Colon (tissue), 2 donors: ENCODE data around the gene CPAMD8.
"Not testable (repeated sequence)": the region's sequence is repeated elsewhere in the genome, so short reads cannot be mapped to it uniquely, and the experiment has no call there.

Source experiments
- FAIRE-seq: peaks from 2 replicates; lab custom pipeline; 2012; peaks lifted over from hg19 to GRCh38; lab: Jason Lieb, UNC
- donor health status: control.
- donor health status: control.

Gene CPAMD8

DNA sequence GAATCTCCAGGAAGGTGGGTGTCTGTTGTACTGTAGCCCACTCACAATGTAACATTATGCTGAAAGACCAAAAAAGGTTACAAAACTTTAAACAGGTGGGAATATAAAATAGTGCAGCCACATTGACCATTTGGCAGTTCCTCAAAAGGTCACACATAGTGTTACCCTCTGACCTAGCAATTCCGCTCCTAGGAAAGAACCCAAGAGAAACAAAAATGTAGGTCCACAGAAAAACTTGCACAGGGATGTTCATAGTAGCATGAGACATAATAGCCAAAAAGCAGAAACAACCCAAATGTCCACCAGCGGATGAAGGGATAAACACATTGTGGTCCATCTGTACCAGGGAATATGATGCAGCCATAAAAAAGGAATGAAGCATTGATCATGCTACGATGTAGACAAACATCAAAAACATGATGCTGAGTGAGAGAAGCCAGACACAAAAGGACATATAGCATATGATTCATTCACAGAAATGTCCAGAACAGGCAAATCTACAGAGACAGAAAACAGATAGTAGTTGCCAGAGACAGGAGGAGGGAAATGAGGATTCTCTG lies 27.9 kb downstream of the CPAMD8 start:
- FAIRE-seq = no peak

DNA sequence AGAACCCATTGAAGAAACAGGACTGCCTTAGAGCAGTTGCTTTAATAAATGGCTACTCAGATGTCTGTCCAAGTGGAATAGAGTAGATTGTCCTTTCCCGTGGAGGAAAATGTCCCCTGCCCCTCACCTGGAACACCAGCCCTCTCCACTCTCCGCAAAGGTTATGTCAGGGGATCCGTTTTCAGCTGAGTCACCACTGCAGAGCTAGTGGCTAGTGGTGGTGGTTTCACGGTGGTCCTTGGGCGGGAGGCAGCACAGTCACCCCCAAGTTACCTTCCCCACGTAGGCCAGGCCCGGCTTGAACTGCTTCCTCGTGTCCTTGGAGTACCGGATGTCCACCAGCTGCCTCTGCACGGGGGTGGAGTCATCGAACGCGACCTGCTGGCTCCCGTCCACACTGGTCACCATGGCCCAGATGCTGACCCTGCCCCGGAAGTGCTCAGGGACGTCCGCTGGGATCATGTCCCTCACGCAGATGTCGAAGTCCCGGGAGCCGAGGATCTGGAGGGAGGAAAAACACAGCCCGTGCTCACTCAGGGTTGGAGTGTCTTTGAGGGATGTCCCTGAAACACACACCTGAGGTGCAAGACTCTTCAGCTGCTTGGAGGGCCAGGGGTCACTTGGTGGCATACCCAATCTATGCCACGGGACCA lies 29.6 kb downstream of the CPAMD8 start:
- not testable (repeated sequence) for FAIRE-seq

- no peak for FAIRE-seq
Observed at GRCh38 chr19:16988661-16989060, 37.9 kb downstream of the CPAMD8 start.

DNA sequence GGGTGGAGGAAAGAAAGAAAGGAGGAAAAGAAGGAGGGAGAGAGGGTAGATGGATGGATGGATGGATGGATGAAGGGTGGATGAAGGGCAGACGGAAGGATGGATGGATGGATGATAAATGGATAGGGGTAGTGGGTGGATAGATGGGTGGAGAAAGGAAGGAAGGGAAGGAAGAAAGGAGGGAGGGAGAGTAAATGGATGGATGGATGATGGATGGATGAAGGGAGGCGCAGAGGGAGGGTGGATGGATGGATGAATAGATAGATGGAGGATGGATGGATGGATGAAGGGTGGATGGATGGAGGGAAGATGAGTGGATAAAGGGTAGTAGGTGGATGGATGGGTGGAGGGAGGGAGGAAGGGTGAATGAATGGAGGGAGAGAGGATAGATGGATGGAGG lies 41.2 kb downstream of the CPAMD8 start:
- FAIRE-seq = no peak

DNA sequence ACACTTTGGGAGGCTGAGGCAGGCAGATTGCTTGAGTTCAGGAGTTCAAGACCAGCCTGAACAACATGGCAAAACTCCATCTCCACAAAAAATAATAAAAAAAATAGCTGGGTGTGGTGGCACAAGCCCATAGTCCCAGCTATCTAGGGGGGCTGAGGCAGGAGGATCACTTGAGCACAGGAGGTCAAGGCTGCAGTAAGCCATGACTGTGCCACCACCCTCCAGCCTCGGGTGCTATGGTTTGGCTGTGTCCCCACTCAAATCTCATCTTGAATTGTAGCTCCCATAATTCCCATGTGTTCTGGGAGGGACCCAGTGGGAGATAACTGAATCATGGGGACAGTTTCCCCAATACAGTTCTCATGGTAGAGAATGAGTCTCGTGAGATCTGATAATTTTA lies 44.0 kb downstream of the CPAMD8 start:
- not testable (repeated sequence) for FAIRE-seq

DNA sequence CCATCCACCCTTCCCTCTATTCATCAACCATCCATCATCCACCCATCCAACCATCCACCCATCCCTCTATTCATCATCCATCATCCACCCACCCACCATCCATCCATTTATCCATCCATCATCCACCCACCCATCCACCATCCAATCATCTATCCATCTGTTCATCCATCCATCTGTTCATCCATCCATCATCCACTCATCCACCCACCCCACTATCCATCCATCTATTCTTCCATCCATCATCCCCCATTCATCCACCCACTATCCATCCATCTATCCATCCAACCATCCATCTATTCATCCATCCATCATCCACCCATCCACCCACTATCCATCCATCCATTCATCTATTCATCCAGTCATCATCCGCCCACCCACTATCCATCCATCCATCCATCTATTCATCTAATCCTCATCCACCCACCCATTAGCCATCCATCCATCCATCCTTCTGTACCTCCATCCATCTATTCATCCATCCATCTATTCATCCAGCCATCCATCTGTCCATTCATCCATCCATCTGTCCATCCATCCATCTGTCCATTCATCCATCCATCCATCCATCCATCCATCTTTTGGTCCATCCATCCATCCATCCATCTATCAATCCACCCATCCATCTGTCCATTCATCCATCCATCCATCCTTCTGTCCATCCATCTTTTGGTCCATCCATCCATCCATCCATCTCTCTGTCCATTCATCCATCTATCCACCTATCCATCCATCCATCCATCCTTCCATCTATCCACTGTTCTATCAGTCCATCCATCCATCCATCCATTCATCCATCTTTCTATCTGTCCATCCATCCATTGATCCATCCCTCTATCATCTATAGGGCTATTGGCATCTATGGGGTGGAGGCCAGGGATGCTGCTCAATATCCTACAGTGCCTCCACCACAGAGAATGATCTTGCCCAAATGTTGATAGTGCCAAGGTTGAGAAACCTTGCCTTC lies 47.5 kb downstream of the CPAMD8 start:
- FAIRE-seq = no peak

DNA sequence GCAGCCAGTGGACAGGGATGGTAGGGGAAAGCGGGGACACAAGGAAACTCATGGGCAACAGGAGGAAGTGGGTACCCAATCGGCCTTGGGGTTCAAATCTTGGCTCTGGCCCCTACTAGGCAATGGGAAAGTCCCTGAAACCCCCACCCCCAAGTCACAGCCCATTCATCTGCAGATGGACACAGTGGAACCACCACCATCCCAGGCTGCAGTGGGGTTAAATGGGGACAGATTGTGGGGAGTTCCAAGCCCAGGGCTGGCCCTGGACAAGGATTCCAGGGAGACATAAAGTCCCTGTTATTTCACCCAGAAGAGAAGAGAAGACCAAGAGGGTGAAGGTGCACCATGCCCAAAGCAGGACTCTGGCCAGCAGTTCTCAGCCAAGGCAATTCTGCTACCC lies 48.5 kb downstream of the CPAMD8 start:
- FAIRE-seq = no peak

DNA sequence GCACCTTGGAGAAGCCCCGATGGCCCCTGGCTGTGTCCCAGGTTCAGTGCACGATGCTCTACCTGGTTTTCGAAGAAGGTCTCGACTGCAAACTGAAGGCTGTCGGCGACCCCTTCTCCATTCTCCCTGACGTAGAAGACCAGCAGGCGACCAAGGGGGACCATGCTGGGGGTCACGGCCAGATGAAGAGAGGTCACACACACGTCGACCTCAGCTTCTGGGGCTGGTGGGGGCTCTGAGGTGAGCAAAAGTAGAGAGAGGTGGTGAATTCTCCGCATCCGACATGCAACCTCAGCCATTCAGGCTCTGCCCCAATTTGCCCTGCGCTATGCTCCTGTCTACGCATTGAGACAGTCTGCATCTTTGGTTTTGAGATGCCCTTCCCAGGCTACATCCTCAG lies 49.3 kb downstream of the CPAMD8 start:
- FAIRE-seq = no peak

GRCh38 chr19:16976446-16976845 lies 50.2 kb downstream of the CPAMD8 start:
- no peak for FAIRE-seq

DNA sequence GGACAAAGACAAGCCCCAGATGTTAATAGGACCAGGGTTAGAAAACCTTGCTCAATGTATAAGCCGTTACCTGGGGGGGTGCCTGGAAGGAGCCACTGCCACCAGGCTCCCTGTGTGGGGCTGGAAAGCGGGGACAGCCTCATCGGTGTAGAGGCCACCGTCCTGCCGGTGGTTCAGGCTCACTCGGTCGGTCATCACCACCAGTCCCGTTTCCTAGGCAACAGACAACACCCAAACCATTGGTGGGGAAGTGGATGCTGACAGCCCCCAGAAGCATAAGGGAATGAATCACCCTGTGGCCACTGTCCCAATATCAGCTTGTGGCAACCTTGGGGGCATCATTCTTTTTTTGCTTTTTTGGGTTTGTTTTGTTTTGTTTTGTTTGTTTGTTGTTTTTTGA lies 55.8 kb downstream of the CPAMD8 start:
- FAIRE-seq = no peak

DNA sequence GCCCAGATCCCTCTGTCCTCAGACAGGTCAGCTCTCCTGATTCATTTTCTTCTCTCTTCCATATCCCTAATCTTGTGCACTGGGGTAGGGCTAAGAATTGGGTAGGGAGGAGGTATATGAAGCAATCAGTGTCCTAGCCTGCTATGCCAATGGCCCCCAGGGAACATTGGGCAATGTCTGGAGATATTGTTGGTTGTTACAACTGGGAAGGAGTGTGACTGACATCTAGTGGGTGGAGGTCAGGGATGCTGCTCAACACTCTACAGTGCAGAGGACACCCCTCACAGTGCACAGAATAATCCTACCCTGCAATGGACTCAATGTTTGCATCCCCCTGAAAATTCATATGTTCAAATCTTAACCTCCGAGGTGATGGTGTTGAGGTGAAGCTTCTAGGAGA lies 57.5 kb downstream of the CPAMD8 start:
- no peak for FAIRE-seq

- FAIRE-seq = not testable (repeated sequence)
Observed at GRCh38 chr19:16960996-16961822, 65.4 kb downstream of the CPAMD8 start.

GRCh38 chr19:16958277-16958676 lies 68.3 kb downstream of the CPAMD8 start:
- not testable (repeated sequence) for FAIRE-seq

DNA sequence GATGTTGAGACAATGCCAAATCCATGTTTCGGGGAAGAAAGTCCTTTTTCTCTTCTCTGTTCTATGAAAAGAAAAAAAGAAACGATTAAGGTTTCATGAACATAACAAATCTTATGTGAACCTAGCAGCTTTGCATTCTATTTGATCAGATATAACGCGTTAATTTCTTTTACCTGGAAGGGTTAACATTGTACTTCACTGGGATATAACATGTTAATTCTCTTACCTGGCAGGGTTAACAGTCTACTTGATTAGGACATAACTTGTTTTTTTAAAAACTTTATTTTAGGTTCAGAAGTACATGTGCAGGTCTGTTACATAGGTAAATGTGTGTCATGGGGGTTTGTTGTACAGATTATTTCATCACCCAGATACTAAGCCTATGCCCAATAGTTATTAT lies 68.8 kb downstream of the CPAMD8 start:
- no peak for FAIRE-seq

DNA sequence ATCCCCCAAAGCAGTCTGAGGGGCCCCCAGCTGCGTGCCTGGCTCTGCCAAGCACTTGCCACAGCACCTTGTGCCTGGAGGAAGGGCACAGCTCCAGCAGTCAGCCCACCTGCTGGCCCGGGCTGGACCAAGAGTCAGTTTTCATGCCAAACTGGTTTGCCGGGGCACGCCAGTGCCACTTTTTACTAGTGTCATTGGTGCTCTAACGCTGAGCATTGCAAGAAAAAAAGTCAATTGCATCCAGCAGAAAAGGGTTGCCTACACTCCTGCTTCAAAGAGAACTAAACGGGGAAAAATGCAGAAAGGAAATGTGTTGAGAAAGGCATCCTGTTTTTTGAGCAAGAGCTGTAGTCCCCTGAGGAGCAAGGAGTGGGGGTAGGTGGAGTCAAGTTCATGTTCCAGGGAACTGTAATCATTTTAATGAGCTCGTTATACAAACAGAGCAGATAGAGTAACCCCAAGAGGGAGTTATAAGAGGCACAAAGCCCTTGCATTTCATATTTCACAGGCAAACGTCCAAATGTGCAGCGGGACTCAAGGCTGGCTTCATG lies 69.4 kb downstream of the CPAMD8 start:
- FAIRE-seq = no peak

GRCh38 chr19:16955161-16955560 lies 71.4 kb downstream of the CPAMD8 start:
- FAIRE-seq = no peak

DNA sequence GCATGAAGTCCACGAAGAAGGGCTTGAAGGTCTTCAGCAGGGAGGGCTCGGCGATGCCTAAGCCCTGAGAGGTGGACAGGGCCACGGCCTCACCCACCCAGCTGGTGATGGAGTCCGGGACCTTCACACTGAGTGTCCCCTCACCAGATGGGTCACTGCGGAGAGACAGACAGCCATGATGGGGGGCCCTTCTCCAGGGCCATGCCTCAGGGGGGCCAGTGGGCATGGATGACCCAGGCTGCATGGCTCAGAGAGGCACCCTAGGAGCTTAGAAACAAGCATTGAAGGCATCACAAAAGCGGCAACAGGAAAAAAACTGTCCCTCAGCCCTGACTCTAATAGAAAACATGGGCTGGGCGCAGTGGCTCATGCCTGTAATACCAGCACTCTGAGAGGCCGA lies 74.6 kb downstream of the CPAMD8 start:
- FAIRE-seq = no peak

DNA sequence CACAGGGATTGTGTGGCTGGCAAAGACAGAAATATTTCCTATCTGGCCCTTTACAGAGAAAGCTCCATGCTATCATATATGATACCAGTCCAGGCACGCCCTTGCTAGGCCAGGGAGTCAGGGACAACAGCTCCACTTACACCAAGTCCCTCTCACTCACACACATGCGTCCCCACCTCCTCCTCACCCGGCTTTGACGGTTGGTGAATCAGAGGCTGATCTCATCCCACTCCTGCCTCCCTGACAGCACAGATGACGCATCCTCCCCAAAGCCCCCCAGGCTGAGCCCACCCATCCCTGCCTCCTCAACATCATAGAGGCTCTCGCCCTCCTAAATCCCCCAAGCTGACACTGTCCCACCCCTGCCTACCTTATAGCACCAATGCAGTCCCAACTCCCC lies 75.1 kb downstream of the CPAMD8 start:
- no peak for FAIRE-seq

DNA sequence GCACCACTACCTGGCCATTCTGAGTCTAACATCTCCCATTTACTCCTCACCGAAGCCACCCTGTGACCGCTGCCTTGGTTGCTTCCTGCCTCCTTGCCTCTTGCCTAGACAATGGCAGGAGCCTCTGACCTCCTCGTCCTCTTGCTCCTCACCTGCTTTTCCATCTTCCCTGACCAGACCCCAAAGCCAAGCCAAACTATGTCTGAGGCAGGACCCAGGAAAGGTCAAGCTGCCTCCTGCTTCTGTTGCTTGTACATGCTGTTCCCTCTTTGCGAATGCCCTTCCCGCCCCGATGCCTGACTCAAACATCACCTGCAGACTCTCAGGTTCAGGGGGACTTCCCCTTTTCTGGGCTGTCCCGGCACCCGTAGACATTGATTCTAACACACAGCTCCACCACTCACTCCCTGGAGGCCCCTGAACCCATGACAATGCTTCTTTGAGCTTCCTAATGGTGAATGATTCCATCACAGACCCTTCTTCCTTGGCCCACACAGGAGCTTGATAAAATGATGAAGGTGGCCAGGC lies 77.0 kb downstream of the CPAMD8 start:
- no peak for FAIRE-seq

DNA sequence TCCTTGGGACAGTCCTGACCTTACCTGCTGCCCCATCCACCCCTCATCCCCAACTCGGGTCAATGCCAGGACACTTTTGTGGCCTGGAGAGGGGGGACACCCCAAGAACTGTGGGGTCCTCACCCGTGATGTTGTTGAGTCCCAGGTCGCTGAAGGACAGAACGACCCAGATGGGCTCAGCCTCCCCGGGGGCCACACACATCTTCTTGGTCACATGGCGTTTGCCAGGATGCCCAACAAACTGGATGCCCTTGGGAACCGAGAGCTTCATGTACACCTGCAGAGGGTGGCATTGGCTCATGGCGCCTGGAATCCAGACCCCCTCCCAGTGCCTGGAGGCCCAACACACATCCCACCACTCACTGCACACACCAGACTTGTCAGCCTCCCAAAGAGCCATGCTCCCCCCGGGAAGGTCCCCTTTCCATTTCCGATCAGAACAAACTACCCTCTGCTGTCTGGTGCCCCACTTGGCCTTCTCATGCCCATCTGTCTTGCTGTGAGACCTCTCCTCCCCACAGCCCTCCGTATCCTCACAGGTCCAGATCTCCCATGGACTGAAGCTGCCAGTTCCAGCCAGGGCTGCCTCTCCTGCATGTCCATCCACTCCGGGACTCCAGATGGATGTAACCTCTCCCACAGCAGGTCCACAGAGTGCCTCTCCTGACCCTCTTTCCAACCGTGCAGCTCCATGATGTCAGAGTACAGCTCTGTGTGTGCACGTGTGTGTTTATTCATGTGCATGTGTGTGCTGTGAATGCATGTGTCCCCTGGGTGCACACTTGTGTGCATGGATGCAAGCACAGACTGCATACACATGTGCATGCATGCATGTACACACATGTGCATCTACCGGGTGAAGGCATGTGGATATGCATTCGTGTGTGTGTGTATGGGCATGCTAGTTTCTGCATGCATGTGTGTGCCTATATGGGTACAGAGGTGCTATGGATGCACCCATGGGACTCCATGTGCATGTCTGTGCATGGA lies 79.4 kb downstream of the CPAMD8 start:
- no peak for FAIRE-seq
